Measurements from ENCODE around the gene NUDT4.

NUDT4 gene

DNA sequence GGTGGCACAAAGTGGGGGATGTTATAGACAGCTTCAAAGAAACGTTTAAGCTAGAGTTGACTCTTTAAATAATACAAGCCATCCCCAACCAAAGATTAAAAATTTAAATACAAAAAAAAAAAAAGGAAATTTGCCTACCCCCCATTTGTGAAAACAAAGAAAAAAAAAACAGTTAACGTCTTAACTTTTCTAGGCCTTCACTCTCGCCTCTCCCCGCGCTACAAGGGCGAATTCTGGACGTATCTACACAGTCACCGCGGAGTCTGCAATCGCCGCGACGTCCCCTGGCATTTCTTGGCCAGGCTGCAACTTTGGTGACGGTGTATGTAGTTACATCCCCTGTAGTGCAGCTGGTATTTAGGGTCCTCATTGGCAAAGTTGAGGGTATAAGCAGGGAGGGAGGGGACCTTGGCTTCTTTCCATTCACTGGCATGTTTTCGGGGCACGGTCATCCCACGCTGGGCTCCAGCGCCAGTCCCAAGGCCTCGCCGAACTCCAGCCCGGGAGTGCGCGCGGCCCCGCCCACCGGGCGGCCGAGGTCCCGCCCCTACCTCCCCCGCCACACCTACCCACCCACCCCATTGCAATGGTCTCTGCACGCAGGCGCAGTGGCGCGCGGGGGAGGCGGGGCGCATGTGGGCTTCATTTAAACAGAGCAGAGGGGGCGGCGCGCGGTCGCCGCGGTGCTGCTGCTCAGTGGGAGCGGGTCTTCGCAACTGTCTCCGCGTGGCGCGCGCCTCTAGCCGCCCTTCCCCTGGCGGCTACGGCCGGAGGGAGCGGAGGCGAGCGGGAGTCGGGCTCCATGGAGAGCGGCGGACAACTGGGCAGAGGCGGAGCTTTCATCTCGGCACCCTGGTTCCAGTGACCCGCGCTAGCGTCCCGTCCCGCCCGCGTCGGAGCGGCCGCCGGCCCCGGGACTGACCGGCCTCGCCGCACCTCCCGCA, at the start of gene NUDT4:
Gene NUDT4, plus strand, starts transcription at position 674 of the 944 bp plus-strand sequence. CDS start 398 bp downstream, outside the sequence.
- DNase-seq, result peak; percentile 61

DNA sequence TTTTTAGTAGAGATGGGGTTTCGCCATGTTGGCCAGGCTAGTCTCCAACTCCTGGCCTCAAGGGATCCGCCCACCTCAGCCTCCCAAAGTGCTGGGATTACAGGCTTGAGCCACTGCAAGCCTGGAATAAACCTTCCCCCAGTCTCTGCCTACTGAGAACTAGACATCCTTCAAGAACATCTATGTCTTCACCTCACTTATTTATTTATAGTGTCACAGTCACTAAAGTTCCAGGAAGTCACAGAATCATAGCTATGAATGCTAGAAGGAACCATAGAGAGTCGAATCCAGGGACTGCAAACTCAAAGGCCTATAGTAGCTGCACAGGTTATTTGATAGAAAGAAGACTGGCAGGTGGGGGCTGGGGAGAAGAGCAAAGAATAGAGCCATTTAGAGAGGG, 44.7 kb upstream of the NUDT4 start:
- no peak for DNase-seq

DNA sequence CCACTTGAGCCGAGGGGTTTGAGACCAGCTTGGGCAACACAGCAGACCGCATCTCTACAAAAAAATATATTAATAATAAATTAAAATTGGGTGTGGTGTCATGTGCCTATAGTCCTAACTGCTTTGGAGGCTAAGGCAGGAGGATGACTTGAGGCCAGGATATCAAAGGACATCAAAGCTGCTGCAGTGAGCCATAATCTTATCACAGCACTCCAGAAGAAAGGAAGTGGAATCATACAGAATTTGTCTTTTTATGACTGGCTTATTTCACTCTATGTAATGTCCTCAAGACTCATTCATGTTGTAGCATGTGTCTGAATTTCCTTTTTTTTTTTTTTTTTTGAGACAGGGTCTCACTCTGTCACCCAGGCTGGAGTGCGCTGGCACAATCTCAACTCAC, 43.9 kb upstream of the NUDT4 start:
- DNase-seq, result no peak

DNA sequence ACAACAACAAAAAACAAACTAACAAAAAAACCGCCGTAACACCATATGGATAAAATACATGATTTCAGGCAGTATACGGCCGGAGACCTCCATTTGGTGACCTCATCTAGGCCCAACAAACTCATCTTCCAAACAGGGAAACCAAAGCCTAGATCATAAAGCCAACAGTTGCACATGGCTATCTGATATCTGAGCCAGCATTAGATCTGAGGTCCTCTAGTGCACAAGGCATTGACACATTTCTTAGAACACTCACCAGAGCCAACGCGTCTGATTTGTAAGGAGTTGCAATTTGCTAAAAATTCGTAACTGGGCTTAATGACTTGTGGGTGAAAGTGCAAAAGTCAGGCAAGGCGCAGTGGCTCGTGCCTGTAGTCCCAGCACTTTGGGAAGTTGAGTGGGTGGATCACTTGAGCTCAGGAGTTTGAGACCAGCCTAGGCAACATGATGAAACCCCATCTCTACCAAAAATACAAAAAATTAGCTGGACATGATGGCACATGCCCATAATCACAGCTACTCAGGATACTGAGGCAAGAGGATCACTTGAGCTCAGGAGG, 42.0 kb upstream of the NUDT4 start:
- DNase-seq, result no peak

DNA sequence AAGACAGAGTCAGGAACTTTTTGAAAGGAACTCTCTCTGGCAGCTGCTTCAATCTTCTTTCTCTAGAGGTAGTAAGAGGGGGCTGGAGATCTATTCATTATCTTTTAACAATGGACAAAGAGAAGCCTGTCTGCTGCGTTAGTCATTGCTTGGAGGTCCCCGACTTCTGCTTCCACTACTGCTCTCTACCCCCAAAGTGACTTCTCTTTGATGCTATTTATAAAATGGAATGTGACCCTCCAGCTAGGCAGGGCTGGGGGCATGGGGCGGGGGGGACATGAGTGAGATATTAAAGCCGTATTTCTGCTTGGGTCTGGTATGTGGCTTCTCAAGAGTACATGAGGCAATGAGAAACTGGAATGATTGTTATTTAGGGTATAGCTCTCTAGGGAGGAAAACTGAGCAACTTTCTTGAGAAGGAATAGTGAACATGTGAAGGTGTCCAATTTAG, 41.4 kb upstream of the NUDT4 start:
- DNase-seq, result no peak

DNA sequence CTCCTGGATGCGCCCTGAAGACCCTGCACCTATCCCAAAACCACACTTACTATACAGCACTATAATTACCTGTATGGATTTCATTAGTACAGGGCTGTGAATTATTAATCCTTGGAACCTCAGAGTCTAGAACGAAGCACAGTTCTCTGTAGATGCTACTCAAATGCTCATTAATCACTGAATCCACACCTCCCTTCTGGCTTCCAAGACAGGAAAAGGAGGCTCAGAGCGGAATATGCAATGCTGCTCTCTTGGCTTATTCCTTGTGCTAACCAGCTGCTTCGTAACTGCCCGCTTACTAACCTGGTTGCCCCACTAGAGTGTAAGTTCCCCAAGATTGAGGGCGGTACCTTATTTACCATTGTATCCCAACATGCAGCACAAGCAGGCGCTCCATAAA, 39.1 kb upstream of the NUDT4 start:
- DNase-seq, result no peak

DNA sequence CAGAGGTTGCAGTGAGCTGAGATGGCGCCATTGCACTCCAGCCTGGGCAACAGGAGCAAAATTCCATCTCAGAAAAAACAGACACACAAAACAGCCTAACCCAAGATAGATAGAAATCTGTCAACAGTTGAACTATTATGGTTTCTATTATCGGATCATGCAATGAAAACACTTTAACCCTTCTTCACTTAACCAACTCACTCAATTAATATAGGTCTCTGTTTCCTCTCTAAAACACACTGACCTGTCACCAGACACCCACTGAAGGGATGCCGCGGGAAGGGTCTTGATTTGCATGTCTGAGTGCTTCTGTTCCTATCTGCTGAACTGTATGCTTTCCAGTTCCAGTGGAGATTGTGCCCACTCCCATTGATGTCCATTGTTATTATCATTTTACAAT, 38.0 kb upstream of the NUDT4 start:
- no peak for DNase-seq

DNA sequence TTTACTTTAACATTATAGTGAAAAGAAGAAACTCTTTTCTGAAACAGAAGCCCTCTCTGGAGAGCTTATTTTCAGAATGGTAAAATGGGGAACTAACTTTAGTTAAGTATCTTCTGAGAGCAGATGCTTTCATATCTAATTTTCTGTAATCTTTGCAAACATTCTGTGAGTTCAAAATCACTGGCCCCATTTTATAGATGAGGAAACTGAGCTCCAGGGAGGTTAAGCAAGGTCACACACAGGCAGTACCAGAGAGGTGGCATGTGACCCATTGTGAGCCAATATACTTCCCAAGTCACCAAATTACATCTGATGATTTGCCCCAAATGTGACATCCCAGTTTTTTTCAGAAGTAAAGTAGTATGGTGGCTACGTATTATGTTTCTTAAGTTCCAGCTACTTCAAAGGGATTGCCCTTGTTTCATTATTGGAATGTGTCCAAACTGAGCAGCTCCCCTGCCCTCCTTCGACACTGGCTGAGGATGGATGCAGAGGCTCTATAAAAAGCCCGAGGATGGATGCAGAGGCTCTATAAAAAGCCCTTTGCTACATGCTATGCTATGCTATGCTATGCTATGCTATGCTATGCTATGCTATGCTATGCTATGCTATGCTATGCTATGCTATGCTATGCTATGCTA, 36.2 kb upstream of the NUDT4 start:
- DNase-seq, result no peak

DNA sequence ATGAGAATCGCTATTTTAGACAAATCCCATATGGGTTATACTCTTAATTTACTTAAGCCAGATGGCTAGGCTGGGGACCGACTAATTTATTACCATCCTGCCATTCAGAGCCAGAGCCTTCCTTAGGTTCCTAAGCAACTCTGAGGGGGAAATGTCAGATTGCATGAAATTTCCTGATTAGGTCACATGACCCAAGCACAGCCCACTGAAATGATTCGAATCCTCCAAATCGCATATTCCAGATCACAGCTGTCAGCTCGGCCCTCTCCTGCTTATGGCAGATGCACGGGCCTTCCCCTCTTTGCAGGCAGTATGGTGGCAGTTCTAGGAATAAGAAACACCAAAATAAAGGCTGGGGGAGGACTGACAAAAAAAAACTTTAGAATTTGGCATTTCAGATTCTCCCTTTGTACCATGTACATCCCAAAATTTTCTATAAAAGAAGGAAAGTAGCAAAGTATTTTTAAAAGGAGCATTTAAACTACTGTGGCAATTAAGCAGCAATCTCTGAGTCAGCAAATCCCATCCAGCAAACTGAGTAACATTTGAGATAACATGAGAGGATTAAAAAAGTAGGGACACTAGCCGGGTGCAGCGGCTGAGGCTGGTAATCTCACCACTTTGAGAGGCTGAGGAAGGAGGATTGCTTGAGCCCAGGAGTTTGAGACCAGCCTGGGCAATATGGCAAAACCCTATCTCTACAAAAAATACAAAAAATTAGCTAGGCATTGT, 30.5 kb upstream of the NUDT4 start:
- peak; percentile 97 for DNase-seq

DNA sequence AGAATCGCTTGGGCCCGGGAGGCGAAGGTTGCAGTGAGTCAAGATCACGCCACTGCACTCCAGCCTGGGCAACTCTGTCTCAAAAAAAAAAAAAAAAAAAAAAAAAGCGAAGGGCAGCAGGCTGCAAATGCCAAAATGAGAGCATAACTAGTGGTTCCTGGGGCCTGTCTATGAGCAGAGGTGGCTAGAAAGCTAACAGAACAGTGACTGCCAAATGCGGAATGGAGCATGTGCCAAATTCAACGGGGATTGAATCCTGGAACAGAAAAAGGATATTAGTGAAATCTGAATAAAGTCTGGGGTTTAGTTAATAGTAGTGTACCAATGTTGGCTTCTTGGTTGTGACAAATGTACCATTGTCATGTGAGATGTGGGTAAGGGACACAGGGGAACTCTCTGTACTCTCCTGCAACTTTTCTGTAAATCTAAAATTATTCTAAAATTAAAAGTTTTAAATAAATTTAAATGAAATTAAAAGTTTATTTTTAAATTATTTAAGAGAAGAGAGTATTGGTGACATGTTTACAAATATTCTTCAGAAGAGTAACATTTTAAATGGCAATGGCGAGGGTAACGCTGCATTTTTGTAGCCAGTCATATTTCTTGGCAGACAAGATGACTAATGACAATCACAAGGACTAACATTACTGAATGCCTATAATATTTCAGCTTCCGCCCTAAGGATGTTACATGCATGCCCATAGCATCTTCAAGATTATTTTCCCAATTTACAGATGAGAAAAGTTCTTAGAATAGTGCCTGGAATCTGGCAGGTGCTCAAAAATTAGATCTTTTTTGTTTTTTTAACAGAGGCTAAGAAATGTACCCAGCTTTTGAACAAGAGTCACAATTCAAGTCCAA, 28.9 kb upstream of the NUDT4 start:
- no peak for DNase-seq

DNA sequence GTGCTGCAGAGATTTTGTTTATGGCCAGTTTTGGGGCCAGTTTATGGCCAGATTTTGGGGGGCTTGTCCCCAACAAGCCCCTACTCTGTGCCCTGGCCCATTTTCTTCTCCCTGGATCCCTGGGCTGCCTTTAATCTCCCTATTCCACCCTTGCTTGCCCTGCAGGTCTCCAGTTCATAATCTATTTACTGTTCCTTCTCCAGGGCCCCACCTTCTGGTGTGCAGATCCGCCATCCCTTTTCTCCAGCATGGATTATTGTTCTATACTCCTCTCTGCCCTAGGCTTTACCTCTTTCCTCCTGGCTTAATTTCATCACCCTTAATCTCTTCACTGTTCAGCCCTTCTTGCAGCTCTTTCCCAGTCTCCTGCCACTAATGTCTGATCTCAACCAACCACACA, 26.0 kb upstream of the NUDT4 start:
- DNase-seq, result no peak

DNA sequence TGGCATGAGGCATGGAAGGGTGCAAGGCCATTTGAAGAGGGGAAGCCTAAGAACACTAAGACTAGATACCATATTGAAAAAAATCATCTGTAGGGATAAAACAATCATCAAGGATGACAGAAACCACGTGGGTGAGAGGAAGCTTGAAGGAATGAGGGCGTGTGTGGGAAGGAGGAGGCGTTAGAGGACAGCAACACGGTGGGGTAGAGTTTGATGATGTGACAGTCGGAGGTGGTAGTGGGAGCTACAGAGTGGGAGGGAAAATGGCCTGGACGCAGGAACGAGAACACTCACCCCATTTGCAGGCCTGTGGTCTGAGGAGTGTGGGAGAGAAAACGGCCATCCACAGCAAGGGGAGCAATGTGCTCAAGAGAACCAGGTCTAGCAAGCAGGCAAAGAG, 25.4 kb upstream of the NUDT4 start:
- DNase-seq, result no peak

DNA sequence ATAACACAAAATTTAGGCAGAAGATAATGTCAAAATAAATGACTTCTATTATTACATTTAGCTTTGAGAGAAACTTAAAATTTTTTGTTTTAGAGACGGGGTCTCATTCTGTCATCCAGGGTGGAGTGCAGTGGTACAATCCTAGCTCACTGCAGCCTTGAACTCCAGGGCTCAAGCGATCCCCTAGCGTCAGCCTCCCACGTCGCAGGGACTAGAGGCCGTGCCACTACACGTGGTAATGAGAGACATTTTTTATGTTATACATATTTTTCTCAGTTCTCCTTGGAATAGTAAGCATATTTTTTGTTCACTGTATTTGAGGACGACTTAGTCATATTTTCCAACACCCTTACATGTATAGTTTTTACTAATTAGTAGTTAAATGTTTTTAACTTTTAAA, 21.5 kb upstream of the NUDT4 start:
- DNase-seq, result no peak

DNA sequence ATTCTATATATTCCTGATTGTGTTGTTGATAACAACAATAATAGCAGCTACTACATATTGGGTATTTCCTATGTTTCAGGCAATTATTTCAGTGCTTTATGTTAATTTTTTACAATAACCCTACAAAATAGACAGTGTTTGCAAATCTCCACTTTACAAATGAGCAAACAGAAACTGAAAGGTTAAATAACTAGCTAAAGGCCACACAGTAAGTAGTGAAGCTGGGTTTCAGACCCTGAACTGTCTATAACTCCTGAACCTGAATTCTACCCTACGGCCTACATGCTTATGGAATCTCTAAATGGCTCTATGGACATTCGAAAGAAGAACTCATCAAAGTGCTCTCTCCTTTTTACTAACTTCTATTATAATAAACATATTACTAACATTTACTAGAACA, 19.7 kb upstream of the NUDT4 start:
- DNase-seq, result no peak

DNA sequence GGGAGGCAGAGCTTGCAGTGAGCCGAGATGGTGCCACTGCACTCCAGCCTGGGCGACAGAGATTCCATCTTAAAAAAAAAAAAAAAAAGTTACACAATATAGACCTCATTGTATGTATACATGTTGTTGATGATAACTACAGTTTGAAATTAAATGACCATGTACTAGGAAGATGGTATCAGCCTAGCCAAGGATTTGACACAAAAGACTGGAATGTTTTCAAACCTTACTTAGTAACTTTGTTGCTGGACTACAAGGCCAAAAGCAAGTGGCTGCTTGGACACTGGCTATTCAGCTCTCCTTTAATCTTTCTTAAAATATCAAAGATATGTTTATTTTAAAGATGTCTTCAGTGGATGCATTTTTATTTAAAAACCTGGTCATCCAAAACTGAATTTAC, 18.9 kb upstream of the NUDT4 start:
- no peak for DNase-seq

DNA sequence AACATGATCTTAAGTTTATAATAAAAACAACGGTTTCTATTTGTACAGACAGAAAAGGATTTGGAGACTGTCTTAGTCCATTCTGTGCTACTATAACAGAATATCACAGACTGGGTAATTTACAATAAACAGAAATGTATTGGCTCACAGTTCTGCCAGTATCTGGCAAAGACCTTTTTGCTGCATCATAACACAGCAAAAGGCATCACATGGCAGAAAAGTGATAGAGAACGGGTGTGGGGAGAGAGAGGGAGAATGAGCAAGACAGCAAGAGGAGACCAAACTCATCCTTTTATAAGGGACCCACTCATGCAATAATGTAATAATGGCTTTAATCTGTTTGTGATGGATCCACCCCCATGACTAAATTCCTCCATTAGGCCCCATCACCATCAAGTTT, 17.0 kb upstream of the NUDT4 start:
- DNase-seq, result no peak

DNA sequence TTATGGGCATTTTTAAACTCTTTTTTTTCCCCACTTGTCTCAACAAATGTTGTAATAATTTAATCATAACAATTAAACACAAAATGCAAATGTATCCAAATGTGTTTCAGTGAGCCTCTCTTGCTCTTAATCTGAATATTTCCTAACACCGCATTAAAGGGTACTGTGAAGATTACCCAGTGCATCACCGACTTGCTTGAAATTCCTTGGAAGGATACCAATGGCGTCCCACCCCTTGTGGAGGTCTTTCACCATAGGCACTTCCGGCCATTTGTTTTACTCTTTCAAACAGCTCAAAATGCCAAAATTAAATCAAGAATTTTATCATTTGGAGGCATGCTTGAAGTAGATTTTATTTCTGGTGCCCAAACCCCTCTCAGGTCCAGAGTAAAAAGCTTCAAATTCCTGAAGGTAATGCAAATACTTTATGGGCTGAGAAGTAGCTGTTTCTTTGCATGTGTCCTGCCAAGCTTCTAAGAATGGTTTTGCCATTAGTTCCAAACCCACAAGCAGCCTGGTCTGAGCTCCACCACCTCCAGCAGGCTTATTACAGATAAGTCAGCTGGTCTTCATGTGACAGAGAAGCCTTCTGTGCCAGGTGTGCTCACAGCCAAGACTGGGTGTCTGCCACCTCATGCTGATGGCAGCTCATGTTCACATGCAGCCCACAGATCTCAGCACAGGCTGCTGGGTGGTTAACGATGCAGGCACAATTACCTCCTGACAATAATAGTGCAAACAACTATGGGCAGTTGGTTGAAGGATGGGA, 16.4 kb upstream of the NUDT4 start:
- DNase-seq, result peak; percentile 40

DNA sequence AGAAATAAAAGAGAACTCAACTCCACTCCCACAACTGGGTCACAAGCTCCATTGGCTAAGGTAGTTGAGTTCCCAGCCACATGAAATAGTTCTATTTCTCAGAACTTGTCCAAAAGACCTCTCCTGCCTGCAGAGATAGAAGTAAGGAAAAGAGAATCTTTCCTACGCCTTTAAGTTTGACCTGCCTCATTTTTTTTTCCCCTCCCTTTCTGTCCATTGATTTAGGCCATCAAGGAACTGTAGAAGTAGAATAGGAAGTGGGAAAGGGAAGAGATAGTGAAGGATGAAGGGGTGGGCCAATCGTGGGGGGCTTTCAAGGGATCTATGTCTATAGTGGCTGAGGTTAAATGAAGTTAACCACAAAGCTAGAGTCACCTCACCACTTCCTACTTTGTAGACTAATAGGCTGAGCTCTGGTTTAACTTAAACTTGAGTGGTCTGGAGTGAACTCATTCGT, 13.9 kb upstream of the NUDT4 start:
- DNase-seq, result no peak

DNA sequence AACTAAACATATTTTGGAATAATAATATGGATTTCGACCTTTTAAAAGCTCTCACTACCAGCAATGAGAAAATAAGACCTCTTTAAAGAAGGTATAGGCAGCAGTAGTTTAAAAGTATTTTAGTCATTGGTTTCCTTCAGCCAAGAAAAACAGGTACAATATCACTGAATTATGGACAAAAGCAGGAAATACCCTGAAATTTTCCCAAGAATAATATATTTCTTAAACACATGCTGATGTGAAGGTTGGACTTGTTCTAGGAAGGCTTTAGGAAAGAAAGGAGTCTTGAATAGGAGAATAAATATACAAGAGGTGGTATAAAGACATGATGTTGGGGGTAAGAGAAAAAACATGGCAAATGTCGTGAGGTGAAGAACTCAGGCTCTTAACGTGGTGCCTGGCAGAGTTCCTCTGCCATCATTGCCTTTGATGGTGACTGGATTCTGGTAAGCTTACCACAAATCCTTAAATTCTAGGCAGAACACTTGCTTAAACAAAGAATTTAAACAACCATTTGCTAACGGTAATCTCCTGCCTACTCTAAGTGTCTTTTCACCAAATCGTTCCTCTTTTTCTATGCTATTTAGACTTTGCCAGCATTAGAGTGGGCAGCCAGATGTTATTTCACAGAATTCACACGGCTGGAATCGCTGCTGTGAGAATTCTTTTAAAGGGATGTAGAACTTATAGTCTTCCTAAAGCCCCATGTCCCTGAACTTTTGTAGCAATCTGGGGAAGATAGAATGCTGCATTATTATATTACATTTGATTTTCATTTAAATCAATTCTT, 11.9 kb upstream of the NUDT4 start:
- DNase-seq, result no peak

DNA sequence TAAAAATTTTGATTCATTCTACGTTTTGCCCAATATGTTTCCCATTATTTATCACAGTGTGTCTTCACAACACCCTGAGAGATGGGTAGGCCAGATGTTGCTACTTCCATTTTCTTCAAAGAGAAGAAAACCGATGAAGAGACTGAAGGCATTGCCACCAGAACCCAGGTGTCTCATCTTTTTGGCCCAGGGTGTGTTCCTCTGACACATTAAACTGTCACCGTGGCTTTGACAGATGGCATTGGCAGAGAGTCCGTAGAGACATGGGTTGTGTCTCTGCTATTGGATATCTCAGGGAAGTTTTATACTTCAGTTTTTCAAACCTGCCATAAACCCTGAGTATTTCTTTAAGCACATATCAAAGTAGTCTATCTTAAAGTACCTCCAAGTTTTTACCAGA, 11.3 kb upstream of the NUDT4 start:
- DNase-seq, result no peak

DNA sequence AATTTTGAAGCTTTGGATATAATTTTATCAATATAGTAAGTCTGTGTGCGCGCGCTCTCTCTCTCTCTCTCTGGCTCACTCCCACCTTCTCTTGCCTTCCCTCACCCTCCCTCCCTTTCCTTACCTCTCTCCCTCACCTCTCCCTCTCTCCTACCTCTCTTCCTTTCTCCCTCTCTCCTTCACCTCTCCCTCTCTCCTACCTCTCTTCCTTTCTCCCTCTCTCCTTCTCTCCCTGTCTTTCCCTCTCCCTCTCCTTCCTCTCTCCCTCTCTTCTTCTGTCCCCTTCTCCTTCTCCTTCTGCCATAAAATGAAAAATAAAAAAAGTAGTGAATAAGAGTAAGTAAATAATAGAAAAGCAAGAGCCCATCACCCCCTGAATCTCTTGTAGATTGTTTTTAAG, 9.0 kb upstream of the NUDT4 start:
- no peak for DNase-seq

Measured in NCI-H1694 treated with DMSO at 0.1 percent for 48 hours (cell line).